NCI-H2081 (cell line): ENCODE data around the gene FADS6.
"Not testable (repeated sequence)": the region's sequence is repeated elsewhere in the genome, so short reads cannot be mapped to it uniquely, and the experiment has no call there.

Experiments
- DNase-seq, 2 experiments: peaks; one replicate each; lab custom pipeline; 2025; lab: John Stamatoyannopoulos, UW

Gene FADS6

DNA sequence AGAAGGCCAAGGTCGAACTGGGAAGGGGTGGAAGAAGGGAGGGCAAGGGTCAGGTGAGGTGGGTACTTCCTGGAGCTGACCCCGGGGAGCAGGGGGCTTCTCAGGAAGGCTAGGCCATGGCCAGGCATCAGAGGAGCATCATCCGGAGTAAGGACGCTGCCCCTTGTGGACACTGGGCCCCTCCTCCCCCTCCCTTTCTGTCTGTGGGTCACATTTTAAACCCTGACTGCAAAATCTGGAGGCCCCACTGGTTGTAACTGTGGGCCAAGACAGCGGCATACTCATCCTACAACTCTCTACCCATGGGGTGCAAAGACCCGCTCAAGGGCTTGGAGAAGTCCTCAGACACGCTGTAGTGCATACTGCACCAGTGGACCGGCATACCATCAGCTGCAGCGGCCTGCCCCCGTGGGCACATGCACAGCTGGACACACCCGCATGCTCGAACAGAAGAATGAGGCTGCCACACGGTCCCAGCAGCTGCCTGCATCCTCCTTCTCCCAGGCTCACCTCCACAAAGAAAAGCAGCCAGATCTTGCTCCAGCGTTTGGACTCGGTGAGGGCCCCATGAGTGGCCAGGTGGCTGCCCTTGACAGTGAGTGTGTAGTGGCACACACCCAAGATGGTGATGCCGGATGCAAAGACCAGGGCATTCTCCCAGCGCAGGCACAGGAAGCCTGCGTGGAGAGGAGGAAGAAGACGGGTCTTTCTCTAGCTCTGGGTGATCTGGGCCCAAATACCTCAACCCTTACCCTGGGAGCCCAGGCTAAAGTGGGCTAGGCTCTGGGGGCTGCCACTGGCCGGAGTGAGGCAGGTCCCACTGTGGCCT lies 1.2 kb downstream of the FADS6 start:
- DNase-seq = no peak

DNA sequence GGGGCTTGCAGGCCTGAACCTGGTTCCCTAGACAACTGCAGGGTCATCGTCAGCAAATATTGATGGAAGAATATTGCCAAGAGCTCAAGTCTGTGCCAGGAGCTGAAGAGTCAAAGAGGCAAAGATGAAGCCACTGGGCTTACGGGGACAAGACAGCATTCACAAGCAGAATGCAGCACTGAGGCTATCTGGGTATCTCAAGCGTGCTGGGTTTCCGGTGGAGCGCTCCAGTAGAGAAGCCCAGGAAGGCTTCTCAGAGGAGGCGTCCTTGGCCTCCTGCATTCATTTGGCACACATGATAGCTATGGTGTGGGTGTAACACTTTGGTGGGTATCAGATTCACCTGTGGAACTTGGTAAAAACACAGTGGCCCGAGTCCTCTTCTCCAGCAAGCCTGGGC lies 2.9 kb downstream of the FADS6 start:
- DNase-seq = no peak

DNA sequence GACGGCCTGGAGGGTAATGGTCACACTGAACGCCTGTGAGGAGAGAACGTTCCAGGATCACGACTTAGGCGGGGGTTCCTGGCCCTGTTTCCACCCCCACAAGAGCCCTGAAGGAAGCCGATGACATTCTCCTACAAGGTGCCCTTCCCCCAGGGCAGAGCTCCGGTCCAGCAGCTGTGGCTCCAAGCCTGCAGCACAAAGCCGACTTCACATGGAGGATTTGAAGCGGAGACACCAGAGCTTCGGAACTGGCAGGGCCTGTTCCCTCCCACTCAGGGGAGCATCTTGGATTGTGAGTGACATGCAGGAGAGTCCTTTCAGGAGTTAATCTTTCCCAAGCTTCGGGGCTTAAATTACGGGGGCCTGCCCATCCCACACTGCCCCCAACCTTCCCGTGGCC lies 5.0 kb downstream of the FADS6 start:
- no peak for DNase-seq

DNA sequence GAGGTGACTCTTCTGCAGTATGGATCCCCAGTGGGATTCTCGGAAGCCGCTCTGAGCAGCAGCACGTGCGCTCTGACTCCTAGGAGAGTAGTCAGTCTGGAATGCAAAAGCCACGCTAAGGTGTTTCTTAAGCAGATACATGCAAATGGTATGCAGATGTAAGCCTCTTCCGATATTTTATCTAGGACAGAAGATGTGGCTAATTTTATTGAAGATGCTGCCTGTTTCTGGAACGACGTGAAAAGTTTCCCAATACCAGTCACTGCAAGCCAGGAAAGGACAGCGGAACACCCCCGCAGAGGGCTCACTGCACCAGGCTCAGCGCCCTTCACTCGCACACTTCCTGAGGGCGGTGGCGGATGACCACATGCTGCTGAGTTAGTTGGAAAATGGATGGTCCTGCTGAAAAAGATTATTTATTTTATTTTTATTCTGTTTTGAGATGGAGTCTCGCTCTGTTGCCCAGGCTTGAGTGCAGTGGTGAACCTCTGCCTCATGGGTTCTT lies 10.1 kb downstream of the FADS6 start:
- no peak for DNase-seq

DNA sequence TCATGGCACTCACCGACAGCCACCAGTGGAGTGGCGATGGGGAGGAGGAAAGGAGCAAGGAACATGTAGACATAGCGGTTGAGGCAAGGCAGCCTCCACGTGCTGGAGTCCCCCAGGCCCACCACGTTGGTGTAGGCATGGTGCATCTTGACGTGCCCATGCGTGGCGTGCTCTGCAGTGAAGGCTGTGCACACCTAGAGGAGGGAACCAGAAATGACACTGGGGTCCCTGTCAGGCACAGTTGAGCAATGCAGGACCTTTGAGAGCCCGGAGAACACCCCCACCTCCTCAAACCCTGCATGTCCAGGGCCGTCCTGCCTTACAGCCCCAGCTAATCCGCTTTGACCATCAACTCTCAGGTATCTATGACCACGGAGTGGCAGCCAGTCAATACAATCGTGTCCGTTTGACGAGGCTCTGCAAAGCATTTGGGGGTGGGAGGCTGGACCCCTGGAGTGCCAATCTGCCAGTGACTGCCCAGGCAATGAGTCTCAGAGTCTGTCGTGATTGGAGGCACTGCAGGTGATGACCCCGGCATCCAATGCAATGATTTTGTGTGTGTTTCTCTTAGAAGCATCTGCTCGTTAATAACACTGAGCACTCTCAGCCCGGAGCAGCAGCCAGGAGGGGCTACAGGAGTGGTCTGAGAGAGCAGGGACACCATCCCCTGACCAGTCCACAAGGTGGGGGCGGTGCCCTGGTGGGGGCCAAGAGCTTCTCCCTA lies 10.8 kb downstream of the FADS6 start:
- no peak for DNase-seq

DNA sequence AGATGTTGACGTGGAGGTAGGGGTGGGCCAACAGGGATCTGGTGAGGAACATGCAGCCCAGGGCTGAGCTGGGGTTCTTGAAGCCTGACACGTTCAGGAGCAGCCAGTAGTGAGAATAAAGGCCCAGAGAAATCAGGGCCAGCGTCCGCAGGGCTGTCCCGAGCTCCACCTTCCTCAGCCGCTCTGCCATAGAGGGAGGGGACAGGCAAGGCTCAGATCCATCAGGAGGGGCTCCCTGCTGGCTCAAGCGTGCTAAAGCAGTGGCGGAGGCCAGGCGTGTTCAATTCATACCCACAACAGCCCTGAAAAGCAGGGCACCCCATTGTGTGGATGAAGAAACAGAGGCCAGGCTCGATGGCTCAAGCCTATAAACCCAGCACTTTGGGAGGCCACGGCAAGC lies 12.4 kb downstream of the FADS6 start:
- no peak for DNase-seq

DNA sequence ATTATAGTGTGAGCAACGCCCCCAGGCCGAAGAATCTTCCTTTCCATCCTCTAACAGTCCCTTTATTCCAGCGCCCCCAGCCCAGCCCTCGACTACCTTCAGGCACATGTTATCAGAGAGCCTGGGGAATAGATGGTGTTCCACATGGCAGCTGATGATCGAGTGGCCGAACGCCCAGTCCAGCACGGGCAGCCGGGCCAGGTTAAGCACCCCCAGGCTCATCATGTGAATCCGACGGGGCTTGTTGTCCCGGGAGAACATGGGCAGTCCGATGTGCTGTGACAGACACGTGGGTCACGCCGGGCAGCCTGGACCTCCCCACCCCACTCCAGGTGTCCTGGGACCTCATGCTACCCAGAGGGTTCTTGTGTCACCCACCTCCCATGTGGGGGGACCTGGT lies 14.1 kb downstream of the FADS6 start:
- DNase-seq = no peak

DNA sequence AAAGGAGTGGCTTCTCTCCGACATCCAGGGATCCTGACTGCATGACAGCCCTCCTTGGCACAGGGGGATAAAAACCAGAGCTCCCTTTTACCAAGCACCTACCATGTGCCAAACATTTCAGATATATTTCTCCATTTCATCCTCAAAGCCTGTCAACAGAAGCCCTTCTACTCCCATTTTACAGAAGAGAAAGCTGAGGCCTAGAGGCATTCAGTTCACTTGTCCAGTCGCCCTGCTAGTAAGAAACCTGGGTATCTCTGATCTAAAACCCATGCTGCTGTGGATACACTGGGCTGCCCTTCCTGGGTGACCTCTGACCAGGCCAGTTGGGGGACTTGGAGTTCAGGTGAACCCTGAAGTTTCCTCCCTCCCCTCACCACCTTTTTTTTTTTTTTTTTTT lies 14.8 kb downstream of the FADS6 start:
- no peak for DNase-seq

DNA sequence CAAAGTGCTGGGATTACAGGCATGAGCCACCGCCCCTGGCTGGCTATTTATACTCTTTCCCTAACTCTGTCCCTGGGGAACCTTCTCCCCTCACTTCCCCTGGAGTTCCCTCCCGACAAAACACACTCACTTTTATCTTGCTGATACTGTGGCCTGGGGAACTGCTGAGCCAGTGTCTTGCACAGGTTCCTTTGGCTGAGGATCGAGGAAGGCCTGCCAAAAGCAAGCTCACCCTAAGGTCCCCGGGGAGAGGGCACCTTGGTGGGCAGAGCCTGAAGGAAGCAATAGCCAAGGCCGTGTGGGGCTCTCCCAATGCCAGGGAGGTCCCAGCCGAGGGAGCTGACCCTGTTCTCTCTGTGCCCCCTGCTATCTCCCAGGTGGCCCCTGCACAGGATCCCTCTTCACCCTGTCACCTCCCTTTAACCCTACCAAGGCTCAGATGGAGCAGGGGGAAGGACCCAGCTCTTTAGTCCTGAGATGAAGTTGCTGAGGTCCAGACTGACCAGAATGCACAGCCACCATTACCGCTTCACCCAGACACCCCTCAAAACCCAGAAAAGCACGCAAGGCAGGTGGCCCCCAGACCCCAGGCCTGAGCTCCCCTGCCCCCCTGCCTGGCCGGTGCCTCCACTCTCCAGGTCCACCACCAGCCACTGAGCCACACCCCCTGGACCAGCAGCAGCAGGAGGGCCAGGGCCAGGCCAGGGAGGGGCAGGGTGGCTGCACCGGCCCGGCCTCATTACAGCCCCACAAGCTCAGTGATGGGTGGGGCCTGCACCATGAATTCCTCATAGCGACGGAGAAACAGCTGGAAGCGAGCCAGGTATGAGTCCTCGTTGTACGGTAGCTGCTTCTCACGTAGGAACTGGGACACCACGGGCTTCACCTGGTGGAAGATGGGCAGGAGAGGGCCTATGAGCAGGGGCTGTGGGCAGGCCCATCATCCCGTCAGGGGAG lies 15.6 kb downstream of the FADS6 start:
- no peak for DNase-seq

DNA sequence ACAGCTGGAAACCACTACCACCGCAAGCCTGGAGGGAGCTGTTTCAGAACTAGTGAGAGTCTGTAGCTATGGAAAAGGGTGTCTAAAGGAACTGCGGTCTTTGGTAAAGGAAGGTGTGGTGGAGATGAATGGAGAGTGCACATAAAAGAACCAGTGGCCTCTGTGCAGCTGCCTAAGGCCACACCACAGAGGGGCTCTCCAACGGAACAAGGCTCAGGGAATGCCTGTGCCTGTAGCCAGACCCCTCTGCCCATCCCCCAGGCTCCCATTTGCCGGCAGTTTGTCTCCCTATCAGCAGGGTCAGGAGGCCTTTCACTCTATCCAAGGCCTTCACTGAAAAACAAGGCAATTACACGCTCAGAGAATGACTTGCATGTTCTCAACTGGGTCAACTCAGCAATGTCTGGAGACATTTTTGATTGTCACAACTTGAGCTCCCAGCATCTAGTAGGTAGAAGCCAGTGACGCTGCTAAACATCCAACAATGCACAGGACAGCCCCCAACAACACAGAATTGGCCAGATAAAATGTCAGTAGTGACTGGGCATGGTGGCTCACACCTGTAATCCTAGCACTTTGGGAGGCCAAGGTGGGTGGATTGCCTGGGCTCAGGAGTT lies 17.3 kb downstream of the FADS6 start:
- DNase-seq = no peak

DNA sequence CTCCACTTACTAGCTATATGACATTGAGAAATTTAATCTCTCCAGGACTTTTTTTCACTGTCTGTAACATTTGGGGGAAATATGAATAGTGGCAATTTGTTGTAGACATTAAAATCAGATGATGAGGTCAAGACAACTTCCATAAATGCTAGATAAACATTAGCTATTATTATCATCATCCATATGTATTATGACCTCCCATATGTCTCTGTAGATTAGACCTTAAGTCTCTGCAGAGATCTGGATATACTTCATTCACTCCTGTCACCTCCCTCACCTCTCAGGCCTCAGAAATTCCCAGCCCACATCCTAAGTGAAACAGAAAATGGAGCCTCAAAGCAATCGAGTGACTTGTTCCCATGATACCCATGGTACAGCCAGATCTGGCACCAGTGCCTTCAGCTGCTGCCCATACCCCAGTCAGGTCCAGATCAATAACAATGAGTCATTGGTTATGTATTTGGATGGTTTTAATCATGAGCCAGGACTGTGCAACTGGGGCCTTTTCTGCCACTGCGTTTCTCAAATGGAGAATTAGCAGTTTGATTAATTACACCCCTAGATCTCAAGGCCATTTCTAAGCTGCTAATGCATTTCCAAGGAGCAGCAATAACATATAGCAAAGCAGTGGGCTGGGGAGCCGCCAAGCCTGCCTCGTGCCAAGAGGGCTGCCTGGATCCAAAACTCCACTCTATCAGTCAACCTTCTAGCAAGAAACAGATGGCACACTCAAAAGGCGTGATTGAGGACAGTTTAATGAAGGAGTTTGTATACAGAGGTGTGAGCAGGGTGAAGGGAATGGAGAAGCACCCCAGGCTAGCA lies 18.1 kb downstream of the FADS6 start:
- DNase-seq = no peak

DNA sequence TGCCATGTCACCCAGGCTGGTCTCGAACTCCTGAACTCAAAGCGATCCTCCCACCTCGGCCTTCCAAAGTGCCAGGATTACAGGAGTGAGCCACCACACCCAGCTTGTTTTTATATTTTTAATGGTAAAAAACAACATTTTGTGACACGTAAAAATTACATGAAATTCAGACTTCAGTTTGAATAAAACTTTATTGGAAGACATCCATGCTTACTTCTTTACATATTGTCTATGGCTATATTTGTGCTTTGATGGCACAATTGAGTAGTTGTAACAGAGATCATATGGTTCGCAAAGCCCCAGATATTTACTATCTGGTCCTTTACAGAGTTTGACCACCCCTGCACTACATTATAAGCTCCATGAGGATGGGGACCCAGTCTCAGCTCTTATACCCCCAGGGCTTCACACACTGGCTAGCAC lies 18.8 kb downstream of the FADS6 start:
- no peak for DNase-seq

DNA sequence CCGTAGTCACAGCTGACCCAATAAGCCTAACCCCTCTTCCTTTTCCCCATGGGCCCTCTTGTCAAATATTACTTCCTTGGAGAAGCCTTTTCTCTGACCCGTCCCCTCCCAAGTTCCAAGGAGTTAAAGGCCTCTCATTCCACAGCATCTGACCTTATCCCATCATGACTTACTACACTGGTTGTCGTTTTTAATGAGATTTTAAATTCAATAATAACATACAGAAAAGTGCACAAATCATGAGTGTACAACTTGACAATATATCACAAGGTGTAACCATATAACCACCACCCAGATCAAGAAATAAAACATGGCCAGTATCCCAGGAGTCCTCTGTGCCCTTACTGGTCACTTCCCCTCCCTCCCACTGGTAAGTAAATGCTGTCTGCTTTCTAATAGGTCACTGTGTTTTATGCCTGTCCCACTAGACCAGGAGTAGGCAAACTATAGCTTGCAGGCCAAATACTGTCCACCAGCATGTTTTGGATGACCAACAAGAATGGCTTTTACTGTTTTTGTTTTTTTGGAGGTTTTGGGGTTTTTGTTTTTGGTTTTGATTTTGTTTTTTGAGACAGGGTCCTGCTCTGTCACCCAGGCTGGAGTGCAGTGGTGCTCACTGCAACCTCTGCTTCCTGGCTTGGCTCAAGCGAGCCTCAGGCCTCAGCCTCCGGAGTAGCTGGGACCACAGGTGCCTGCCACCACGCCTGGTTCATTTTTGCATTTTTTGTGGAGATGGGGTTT lies 19.4 kb downstream of the FADS6 start:
- DNase-seq = no peak

DNA sequence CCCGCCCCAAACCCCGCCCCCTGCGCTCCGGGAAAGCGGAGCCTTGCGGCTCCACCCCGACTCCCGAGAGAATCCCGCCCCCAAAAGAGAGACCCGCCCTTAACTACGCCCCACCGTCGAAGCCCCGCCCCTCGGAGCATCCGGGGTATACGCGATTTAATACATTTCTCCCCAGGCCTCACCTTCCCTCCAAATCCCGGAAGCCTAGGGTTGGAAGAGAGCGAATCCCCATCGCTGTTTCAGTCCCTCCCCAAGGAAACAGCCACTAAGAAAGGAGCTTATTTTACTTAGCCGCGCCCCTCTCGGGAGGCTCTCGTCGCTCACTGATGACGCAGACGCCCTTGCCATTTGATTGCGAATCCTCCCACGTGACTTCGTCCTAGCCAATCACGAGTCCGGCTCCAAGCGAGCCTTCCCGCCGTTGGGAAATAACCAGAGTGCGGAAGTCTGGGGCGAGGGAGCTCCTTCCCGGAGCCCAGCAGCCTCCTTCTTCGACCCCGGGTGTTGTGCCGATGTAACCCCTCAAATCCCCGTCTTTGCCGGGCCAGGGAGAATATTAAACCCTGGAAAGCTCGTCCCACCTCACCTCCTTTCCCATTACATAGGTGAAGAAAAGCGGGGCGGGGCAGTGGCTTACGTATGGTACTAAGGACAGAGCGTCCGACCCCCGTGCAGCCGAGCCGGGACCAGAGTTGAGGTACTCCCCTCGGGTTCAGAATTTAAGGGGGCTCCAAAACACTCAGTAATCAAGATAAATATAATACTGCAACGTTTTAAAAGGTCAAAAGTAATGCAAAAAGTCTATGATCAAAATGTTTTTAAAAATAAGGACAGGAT lies 20.2 kb downstream of the FADS6 start:
- DNase-seq = peak; percentile 100

DNA sequence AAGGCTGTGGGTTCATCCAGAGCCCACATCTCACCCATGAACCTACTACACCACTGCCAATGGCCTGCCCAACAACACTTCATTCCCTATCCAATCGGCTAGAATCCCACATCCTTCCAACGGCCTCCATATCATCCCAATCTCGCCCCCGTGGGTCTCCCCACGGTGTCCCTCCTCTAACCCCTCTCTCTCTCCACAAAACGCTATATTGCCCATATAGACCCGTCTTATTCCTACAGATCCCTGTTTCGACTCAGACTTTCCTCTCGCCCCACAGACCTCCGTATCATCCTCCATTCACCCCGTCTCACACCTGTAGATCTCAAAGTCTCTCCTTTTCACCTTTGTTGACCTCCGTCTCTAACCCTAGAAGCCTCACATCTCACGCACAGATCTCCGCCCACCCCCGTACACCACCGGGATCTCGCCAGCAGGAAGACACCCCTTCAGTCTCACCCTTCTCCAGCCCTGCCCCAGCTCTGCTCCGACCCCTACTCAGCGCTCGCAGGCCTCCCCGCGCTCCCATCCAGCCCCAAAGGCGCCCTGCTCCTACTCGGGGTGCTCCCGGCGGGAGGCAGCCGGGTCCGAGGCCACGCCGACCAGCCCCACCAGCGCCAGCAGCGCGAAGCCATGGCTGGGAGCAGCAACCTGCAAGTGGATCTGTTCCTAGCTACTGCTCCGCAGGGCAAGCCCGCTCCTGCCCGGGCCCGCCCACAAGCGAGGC lies 21.0 kb downstream of the FADS6 start, which contains the start of gene FDXR:
TSS of gene FDXR (minus strand) at position 682 of the 724 bp plus-strand sequence. CDS start at position 632, 50 bp downstream.
- no peak for DNase-seq

DNA sequence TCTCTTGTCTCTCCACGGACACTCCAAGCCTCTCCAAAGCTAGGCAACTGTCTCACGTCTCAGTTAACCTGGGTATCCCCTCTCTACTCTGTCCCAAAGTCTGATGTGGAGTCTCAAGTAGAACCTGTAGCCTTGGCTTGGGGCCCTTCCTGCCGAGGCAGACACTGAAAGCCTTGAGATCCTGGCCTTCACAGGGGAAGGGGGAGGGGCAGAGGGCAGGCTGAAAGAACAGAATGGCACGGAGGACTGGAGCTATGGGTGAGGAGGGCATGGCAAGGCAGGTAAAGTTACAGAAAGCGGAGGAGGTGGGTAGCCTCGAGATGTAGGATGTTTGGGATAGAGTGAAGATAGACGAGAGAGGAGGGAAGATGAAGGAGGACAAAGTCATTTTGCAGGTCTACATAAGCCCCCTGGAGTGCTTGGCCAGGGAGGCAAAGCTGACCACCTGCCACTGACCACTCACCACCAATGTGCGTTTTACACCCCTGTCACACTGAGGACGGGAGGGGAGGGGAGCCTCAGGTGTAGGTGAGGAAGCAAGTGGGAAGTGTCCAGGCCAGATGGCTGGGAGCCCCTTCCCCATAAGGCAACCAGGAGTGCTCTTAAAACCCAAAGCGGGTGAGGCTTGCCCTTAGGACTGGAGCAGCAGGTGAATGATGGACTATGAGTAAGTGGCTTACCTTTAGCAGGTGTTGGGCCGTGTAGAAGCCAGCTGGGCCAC lies 21.9 kb downstream of the FADS6 start:
- DNase-seq = no peak

DNA sequence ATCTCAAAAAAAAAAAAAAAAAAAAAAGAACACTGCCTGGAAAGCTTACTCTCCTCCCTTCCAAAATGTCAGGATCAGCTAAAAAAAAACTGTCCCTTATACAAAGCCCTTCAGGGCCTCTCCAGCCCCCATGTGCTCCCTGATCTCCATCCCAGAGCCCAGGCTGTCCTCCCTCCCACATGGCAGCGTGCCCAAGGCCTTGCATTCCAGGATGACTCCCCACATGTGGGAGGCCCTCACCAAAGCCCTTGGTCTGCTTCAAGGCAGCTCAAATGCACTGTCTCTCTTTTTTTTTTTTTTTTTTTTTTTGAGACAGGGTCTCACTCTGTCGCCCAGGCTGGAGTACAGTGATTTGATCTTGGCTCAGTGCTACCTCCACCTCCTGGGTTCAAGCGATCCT lies 22.9 kb downstream of the FADS6 start:
- DNase-seq = no peak

DNA sequence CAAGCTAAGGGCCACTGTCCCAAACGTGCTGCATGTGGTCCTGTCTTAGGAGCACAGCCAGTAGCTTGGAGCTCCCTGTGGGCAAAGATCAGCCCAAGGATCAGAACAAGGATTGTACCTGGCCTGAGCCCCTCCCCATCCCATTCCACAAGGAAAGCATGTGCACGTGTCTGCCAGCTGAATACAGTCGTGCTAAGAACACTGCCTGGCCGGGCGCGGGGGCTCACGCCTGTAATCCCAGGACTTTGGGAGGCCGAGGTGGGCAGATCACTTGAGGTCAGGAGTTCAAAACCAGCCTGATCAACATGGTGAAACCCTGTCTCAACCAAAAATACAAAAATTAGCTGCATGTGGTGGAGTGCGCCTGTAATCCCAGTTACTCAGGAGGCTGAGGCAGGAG lies 23.4 kb downstream of the FADS6 start:
- DNase-seq = not testable (repeated sequence)
